GM18507 (cell line): Measurements from ENCODE around the gene RAD17.
"Not testable (repeated sequence)": the region's sequence is repeated elsewhere in the genome, so short reads cannot be mapped to it uniquely, and the experiment has no call there.

ENCODE experiments used
- DNase-seq: peaks from one replicate; pipeline ENCODE4 v3.0.0; 2011; ENCODE audit warnings: low read depth; ENCODE audit not compliant: insufficient read length; ENCODE audit errors: extremely low spot score
- FAIRE-seq: peaks from 2 replicates; lab custom pipeline; 2011; peaks lifted over from hg19 to GRCh38; lab: Jason Lieb, UNC

The RAD17 gene

GRCh38 chr5:69370335-69370734, 717 bp downstream of the RAD17 start:
- FAIRE-seq = not testable (repeated sequence)

GRCh38 chr5:69372394-69372793, 2.8 kb downstream of the RAD17 start:
- FAIRE-seq = no peak
- DNase-seq = no peak

More at GRCh38 chr5:69370335-69370734, 717 bp downstream of the RAD17 start:
- not testable (repeated sequence) for DNase-seq

GRCh38 chr5:69374911-69375446, 5.4 kb downstream of the RAD17 start:
- DNase-seq (no peak), FAIRE-seq (peak; percentile 86)

DNA sequence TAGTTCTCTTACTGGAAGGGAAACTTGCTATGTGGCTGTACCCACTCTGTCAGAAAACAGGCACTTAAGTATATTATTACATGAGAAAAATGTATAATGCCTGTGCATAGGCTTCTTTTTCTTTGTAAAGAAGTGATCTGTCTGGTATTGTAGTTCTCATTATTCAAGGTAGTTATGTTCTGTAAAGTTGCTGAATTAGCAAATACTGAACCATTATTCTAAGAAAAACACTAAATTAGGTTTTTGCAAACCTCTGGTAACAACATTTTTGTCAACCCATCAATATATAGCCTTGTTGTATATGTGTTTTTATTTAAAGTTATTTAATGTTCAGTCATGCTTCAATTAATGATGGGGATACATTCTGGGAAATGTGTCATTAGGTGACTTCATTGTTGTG, 8.8 kb downstream of the RAD17 start:
- no peak for FAIRE-seq
- DNase-seq = no peak

DNA sequence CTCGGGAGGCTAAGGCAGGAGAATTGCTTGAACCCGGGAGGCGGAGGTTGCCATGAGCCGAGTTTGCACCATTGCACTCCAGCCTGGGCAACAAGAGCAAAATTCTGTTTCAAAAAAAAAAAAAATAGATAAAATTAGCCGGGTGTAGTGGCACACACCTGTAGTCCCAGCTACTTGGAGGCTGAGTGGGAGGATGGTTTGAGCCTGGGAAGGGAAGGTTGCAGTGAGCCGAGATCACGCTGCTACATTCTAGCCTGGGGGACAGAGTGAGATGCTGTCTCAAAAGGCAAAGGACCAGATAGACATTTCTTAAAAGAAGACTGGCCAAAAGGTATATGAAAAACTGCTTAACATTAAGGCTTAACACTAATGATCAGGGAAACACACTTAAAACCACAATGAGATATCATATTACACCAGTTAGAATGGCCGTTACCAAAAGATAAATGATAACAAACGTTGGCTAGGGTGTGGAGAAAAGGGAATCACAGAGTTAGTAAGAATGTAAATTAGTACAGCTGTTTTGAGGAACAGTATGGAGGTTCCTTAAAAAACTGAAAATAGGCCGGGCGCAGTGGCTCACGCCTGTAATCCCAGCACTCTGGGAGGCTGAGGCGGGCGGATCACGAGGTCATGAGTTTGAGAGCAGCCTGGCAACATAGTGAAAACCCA, 35.2 kb downstream of the RAD17 start:
- FAIRE-seq (no peak), DNase-seq (no peak)

GRCh38 chr5:69414885-69415583, 45.4 kb downstream of the RAD17 start, which contains the start of gene MARVELD2:
TSS of gene MARVELD2 (plus strand) at chr5:69415116. CDS start at chr5:69419386, 4,270 bp downstream.
- DNase-seq (peak; percentile 8), FAIRE-seq (peak; percentile 67)

GRCh38 chr5:69415584-69415958, 46.0 kb downstream of the RAD17 start:
- FAIRE-seq (no peak), DNase-seq (no peak)

GRCh38 chr5:69416180-69416579, 46.6 kb downstream of the RAD17 start:
- DNase-seq (no peak), FAIRE-seq (no peak)

DNA sequence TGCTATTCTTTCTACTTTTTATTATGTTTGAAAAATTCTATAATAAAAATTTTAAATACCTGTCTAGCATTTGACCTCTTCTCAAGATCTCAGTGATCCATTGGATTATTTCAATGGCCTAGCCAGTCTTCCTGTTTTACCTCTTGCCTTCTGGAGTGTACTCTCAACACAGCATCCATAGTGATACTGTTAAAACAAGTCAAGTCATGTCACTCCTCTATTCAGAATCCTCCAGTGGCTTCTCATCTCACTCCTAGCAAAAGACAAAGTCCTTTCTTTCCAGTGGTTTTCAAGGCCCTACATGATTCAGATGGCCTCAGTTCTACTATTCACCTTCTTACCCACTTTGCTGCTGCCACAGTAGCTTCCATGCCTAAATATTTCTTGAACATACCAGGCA, 47.1 kb downstream of the RAD17 start:
- DNase-seq (no peak), FAIRE-seq (no peak)

GRCh38 chr5:69418554-69418953, 48.9 kb downstream of the RAD17 start:
- FAIRE-seq = no peak
- no peak for DNase-seq

DNA sequence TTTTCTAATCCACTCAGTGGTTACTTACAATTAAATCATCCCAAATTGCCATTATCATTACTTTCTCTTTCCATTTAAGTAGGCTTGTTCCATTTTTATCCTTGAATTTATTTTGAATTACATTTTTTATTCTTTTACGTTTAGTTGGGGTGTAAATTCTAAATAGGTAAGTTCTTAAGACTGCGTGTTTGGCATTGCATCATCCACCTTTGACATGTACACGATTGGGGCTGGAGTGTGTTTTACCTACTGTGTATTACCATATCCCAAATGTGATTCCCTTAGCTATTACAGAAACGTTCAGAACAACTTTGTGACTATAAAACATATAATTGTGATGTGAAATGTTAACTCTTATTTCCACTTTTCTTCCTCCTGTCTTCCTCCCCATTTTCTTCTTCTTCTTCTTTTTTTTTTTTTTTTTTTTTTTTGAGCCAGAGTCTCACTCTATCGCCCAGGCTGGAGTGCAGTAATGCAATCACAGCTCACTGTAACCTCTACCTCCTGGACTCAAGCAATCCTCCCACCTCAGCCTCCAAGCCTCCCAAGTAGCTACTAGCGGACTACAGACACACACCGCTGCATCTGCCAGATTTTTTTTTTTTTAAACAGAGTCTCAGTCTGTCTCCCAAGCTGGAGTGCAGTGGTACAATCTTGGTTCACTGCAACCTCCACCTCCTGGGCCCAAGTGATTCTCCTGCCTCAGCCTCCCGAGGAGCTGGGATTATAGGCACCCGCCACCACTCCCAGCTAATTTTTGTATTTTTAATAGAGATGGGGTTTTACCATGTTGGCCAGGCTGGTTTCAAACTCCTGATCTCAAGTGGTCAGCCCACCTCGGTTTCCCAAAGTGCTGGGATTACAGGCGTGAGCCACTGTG, 62.0 kb downstream of the RAD17 start:
- no peak for FAIRE-seq
- DNase-seq = no peak

- FAIRE-seq (peak; percentile 83), DNase-seq (peak; percentile 18)
These were observed 63.0 kb downstream of the RAD17 start for GRCh38 chr5:69432412-69433206.

- FAIRE-seq, DNase-seq: not testable (repeated sequence)
These were observed 65.8 kb downstream of the RAD17 start for GRCh38 chr5:69435276-69435884.

DNA sequence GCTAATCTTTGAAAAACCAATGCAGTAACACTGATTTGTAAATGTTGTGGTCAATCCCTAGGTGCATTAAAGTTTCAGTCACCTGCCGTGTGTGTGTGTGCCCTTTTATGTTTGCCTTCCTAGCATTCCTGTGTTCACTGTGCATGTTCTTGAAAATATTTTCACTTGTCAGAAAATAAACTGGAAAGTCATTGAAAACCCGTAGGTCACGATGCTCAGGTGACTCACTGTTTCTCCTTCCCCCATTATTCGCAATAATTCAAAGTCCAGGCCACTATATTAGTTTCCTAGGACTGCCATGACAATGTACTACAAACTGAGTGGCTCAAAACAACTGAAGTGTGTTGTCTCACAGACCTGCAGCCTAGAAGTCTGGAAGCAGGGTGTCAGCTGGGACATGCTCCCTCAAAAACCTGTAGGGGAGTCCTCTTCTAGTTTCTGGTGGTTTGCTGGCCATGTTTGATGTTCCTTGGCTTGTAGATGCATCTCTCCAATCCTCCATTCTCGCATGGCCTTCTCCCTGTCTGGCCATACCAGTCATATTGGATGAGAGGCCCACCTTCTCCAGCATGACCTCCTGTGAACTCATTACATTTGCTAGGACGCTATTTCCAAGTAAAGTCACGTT, 74.6 kb downstream of the RAD17 start:
- FAIRE-seq = no peak
- no peak for DNase-seq

GRCh38 chr5:69449511-69449910, 79.9 kb downstream of the RAD17 start:
- DNase-seq = no peak
- FAIRE-seq = no peak

DNA sequence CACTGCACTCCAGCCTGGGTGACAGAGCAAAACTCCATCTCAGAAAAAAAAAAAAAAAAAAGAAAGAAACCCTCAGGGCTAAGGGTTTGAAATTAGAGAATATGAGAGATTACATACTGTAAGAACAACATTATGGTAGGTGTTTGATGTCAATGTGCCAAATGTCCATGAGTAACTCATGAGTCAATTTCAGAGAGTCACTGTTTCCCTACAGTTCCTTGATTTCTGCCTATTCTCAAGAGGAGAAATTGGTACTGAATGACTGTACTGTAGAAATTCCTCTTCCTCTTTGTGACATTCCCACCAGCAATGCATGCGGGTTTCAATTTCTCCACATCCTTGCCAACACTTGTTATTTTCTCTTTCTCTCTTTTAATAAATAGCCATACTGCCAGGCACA, 80.5 kb downstream of the RAD17 start:
- DNase-seq = no peak

GRCh38 chr5:69450527-69450926, 80.9 kb downstream of the RAD17 start:
- not testable (repeated sequence) for FAIRE-seq, DNase-seq

More for the DNA sequence above, 80.5 kb downstream of the RAD17 start:
- FAIRE-seq = no peak

- FAIRE-seq (no peak), DNase-seq (no peak)
These were observed 82.5 kb downstream of the RAD17 start for GRCh38 chr5:69451941-69452647.
